NB4 (cell line): Measurements from ENCODE around the gene ABLIM1.

Experiments
- POLR2A ChIP-seq: IDR thresholded peaks from 2 replicates; pipeline ENCODE4 v1.6.1; 2011; ENCODE audit warnings: mild to moderate bottlenecking; ENCODE audit not compliant: insufficient read length; ENCODE audit errors: extremely low read depth
- TF ChIP-seq, protein P1 (sequence below): IDR thresholded peaks from one replicate; pipeline ENCODE4 v1.5.1; 2012; ENCODE audit warnings: low read depth, low read length
- TF ChIP-seq, protein P2 (sequence below): IDR thresholded peaks from 2 replicates; pipeline ENCODE4 v1.6.1; 2011; ENCODE audit warnings: low read depth, low read length

DNA sequence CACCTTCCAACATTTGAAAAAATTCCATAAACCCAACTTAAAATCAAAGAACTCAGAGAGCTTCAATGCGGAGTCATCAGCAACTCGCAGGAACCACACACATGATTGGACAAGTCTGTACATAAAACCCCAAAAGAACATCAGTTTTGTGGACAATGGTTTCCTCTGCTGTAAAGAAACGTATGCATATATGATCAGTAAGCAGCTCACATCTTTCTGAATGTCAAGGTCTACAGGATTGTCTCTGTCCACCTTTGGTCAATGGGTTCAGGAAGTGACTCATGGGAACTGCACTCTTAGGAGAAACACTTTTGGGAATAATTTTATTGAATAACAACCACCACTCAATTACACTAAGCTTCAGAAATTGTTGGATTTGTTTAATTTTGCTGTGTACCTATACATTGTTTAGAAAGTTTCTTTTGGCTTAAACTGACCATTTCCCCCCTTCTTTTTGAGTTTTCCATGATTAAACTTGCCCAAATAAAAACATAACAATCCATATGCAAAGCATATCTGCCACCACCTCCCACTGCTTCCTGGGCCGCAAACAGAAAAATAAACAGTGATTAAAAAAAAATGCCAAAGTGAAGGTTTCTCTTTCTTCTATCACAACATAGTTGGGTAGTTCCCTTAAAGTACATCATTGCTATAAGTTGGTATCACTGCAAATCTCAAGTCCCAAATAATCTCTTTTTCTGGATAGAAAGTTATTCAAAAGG lies 226.5 kb downstream of the ABLIM1 start:
- no peak for TF ChIP-seq POLR2A
- TF ChIP-seq, protein P1, sequence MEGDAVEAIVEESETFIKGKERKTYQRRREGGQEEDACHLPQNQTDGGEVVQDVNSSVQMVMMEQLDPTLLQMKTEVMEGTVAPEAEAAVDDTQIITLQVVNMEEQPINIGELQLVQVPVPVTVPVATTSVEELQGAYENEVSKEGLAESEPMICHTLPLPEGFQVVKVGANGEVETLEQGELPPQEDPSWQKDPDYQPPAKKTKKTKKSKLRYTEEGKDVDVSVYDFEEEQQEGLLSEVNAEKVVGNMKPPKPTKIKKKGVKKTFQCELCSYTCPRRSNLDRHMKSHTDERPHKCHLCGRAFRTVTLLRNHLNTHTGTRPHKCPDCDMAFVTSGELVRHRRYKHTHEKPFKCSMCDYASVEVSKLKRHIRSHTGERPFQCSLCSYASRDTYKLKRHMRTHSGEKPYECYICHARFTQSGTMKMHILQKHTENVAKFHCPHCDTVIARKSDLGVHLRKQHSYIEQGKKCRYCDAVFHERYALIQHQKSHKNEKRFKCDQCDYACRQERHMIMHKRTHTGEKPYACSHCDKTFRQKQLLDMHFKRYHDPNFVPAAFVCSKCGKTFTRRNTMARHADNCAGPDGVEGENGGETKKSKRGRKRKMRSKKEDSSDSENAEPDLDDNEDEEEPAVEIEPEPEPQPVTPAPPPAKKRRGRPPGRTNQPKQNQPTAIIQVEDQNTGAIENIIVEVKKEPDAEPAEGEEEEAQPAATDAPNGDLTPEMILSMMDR: no peak
- TF ChIP-seq, protein P2, sequence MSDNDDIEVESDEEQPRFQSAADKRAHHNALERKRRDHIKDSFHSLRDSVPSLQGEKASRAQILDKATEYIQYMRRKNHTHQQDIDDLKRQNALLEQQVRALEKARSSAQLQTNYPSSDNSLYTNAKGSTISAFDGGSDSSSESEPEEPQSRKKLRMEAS: no peak
